Left renal pelvis (tissue), 4 donors: ENCODE measurements around the gene PIEZO2. TPM values are rescaled to one million over a fixed set of nuclear protein-coding genes. Genes with fewer than 3 reads are reported as not detected.

Experiments
- DNase-seq, 4 donors: peaks; one replicate each; pipeline ENCODE4 v3.0.0-alpha.2; 2013; ENCODE audit warnings: low read depth in 4 of 4, low spot score in 3 of 4
- polyA plus RNA-seq, 4 donors: library from polyadenylated mRNA; unstranded; fragments of 120-200 nt; gene quantifications; one replicate each; pipeline ENCODE4 v1.2.1, GENCODE V29; 2013; ENCODE audit not compliant: insufficient read length in 4 of 4

Gene PIEZO2
- polyA plus RNA-seq, 4 donors = 14.7 to 30.7 (median 19.1) TPM

DNA sequence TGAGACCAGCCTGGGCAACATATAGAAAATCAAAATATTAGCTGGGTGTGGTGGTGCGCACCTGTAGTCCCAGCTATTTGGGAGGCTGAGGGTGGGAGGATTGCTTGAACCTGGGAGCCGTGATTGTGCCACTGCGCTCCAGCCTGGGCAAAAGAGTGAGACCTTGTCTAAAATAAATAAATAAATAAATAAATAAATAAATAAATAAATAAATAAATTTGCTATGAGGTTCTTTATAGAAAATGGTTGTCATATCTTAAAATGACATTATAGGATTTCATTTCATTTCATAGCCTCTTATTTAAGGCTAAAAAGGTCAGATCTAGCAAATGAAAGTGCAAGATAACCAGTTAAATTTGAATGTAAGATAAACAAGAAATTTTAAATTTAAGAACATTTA lies 430.6 kb downstream of the PIEZO2 start:
- DNase-seq = no peak

DNA sequence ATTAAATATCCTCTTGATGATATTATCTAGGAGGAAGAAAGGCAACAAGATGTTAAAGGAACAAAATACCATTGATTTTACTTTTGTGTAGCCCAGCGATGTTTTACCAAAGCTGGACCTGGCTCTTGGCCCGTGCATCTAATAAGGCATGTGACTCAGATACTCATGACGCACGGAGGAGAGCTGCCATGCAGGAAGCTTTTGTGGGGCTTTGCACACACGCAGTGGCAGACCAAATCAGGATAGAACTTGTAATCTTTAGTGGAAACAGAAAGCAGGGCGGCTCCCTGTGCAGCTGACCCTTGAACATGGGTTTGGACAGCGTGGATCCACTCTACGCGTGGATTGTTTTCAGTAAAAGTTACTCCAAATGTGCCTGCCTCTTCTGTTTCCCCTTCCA lies 433.6 kb downstream of the PIEZO2 start:
- DNase-seq = no peak

DNA sequence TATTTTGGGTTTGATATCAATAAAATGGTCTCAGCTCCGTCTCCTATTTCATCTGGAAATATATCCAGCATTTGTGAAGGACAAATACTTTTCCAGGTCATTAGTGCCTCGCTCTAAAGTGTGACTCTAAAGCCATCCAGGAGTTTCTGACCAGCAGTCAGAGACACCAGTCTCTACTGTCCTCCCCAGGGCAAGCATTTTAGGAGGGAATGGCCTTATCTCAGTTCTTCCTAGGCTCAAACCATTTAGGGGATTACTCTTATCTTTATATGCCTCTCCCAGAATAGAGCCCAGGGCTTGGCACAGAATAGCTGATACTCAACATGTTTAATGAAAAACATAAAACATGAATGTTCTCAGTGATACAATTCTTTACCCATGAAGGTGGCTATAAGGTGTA lies 436.0 kb downstream of the PIEZO2 start:
- no peak for DNase-seq

DNA sequence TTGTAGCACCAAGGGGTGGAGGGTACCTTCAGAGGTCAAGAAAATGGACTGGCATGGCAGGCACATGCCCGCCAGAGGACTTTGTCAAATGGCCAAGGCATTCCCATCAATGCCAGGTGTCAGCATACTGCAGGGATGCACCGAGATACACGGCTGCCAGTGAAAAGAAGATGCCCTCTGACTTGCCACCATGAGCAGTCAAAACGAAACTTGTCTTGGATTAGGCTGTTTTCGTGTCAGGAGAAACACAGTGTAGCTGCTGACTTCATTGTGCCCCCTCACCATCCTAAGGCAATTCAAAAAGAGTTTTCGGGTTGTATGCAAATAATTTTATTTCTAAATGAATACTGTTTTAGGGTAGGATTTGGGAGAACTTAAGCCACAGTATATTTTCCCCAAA lies 442.1 kb downstream of the PIEZO2 start:
- no peak for DNase-seq

DNA sequence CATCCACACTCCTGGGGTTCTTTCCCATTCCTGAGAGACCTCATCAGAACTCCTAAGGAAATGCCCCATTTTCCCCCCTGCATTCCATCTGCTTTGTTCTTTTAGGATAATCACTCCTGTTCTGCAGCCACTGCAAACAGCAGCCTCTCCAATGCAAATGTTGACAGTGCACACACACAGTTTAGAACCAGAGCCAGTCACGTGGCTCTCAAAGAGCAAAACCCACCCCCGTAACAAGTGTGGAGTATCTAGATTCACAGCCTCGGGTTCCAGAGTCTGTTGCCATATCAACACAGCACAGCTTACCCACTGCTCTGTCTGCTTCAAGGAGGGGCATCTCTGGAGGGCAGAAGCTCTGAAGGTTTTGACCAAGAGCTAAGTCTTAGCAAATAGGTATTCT lies 443.6 kb downstream of the PIEZO2 start:
- no peak for DNase-seq

DNA sequence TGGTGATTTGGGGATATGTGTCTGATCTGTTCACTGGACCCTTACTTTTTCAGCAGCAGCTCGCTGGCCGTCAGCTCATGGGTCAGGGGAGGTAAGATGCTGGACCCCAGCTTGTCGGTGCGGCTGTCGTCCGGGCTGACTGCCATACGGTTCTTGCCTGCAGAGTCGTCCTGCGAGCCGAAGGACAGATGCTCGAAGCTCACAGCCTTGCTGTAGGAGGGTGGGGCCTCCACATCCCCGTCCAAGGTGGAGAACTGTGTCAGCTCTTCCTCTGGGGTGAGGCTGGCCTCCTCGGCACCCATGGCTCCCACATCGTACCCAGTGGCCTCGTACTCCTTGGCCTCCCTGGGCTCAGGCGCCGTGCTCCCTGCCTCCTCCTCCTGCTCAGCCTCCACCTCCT lies 444.1 kb downstream of the PIEZO2 start:
- DNase-seq = no peak

DNA sequence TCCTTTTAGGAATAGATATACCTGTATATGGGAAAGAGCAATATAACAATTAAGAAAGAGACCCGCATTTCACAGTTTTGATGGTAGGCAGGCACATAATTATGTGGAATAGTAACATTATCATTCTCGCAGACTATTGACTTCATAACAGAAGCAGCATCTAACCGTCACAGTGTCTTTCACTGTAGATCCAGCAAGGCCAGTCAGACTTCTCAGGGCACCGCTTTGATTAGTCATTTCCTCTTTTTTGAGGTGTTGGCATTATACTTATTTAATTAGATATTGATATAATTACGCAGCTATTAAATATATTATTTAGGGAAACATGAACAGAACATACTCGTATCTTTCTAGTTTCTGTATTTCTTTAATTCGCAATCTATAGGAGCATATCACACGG lies 447.2 kb downstream of the PIEZO2 start:
- DNase-seq = no peak

DNA sequence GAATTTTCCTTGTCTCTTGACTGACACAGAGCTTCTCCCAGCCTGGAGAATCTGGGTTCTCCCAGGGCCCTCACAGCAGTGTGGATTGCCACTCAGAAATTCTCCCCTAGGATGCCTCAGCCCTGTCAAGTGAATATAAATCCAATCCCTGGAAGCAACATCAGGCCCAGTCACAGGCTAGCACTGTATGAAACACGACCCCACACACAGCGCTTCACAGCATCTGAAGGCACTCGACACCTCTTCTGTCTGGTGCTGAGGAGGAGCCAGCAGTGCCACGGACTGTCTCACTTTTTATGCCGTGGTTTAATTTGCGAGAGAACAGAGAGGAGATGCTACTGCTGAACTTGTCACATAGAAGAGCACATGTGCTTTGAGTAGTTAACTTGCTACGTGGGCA lies 459.0 kb downstream of the PIEZO2 start:
- peak in 1 of 4 donors; percentile 11 for DNase-seq

DNA sequence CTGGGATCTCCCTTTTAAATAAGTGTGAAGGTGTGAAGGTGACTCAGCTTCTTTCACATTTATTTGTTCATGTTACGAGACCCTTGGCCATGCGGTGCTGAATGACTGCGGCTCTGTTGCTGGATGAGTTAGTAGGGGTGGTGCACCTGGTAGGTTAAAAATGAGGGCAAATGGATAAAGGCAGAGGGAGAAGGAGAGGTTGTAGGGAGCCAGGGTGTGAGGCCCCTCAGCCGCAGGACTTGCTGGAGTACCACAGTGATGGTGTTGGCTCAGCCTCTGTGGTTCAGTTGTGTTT lies 459.4 kb downstream of the PIEZO2 start:
- no peak for DNase-seq

DNA sequence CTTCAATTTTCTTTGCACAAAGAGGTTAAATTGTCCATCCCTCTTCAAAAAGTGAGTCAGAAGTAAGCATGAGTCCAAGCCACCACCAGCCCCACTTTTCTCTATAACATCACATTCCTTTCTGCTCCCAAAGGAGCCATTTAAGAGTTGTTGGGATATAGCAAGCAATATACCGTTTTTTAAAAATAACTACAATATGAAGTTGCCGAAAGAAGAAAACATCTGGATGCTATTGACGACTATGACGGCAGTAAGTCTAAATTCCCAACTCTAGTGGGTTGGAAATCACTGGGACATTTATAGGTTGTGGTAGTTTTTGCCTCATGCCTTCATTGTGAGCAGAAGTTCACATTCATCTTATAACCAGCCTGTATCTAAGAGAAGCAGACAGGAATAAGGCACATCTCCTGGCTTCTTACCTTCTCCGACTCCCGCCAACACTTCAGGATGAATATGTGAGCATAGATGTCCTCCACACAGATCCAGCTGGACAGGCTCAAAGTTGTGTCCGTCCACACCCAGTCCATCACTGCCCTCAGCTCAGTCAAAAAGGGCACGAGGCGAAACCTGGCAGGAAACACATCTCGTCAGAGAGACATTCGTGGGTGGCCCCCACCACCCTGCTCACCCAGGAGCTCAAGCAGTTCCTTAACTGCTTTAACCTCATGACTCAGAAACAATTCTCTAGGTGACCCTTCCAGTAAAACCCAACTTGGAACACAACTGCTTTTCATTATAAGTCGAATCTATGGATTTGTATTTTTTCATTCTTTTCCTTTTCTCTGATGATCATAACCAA lies 459.9 kb downstream of the PIEZO2 start:
- DNase-seq = no peak

DNA sequence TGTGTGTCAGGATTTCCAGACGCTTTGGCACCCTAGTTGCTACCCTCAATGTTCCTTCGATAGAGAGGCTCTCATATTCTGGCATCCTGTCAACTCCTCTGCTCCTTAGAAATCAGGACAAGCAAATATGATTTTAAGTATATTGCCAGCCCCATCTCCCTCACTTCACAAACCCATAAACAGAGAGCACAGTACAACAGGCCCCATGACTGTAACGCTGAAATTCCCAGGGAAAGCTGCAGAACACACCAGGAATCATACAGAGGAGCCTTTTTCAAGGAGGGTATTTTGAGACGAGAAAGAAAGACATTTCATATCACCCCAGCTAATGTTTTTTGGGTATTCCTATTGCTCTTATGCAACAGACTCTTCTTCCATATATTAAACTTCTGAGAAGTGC lies 460.6 kb downstream of the PIEZO2 start:
- DNase-seq = no peak

DNA sequence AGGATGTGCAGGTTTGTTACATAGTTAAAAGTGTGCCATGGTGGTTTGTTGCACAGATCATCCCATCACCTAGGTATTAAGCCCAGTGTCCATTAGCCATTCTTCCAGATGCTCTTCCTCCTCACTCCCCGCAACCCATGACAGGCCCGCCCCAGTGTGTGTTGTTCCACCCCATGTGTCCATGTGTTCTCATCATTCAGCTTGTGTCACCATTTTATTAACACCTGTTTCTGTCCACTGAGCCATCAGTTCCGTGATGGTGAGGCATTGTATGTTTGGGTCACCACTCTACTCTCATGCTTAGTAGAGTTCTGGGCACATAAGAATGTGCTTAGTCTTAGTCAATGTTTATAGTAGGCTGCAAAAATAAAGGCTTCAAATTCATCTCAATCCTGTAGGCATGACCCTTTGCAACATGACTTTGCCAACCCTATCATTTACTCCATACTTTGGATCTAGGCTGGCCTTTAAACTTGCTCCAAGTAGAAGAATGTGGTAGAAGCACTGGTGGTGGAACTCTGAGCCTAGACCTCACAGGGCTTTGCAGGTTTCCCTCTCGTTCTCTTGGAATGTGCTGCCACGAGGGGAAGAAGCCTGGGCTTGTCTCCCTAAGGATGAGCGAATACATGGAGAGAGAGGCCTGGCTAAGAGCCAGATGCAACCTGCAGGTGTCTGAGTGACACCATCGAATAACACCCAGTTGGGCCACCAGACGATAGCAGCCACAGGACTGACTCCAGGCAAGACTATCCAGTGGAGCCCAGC lies 462.0 kb downstream of the PIEZO2 start:
- no peak for DNase-seq

DNA sequence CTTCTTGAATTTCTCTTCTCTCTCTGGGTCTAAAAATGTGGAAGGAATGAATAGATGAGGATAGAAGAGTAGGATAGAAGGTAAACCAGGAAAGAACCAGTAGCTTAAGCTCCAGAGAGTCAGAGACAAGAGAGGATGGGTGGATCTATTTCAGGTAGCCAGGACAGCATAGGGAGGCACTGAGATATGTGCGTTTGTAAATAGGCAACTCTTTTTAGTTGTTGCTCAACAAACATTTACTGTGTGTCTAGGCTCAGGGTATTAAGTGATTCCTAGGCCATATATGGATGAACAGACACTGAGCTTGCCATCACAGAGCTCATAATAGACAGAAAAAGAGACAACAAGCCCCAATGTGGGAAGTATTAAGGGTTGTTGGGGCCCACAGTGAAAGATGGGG lies 463.1 kb downstream of the PIEZO2 start:
- no peak for DNase-seq

DNA sequence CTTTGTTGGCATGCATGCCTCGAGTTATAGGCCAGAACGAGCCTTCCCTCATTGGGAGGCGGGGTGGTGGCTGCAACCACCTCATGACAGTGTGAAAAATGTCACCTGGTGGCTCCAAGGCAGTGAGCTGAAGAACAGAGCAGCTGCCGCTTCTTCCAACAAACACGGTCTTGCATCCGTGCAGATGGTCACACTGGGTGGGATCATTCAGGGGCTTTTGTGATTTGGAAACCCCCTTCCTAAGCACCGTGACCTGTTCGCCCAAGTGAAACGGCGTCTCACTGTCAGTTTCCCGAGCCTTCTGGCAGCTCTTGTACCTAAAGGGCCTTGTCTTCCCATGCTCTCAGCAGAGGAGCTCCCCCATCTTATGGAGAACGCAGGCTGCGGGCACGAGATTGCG lies 463.9 kb downstream of the PIEZO2 start:
- no peak for DNase-seq

DNA sequence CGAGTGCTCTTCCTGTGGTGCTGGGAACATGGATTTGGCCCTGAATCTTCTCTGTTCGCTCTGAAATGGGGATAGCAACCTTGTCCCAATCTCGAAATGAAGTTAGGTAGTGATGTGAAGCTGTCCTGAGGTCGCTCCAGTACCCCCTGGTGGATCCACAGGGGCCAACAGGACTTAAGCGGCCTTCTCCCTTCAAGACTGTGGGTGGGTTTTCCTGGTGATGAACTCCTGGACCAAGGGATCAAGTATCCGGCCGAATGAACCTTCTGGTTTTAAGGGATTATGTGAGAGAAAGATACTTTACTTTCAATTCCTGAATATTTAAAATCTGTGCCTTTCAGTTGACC lies 467.0 kb downstream of the PIEZO2 start:
- no peak for DNase-seq

DNA sequence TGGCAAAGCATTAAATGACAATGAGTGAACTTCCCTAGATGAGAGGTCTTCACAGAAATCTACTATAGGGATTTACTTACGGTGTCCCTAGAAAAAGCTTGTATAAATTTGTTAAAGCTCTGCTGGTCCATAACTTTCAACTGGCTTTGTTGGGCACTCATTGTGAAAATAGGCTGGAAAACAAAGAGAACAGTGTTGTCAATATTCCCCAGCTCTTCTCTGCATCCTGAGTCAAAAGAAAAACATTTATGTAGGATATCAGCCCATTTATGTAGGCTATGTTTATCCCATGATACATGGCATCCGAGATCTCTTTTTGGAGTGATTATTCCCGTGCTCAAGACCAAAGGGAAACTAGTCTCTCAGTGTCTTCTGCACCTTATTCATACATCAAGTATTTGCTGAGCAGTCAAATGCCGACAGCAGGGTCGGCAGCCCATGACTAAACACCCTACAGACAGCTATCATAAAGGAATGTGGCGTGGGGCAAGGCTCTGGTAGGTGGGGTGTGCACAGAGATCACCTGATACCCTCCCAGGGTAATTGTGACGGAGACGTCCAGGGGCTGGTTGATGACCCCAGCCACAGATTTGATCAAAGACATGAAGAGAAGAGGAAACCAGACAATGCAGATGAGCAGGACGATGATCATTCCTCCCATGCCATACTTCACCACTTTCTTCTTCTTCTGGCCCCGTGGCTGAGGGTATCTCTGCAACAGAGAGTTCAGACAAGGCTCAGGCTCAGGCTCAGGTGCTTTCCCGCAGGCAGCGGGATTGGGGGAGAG lies 467.6 kb downstream of the PIEZO2 start:
- no peak for DNase-seq

DNA sequence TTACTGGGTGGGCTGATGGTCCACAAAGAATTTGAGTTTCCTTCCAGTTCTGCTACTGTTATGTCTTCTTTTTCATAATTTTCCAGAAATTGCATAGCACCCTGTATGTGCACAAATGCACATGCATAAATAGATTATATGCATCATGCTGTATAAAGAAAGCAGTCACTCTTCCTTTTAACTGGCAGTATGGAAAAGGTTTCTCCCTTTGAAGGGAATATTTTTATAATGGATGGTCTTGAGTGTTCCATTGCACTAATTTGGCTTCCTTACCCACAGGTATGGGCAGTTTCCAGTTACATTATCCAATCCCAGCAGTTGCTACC lies 469.1 kb downstream of the PIEZO2 start:
- DNase-seq = no peak

DNA sequence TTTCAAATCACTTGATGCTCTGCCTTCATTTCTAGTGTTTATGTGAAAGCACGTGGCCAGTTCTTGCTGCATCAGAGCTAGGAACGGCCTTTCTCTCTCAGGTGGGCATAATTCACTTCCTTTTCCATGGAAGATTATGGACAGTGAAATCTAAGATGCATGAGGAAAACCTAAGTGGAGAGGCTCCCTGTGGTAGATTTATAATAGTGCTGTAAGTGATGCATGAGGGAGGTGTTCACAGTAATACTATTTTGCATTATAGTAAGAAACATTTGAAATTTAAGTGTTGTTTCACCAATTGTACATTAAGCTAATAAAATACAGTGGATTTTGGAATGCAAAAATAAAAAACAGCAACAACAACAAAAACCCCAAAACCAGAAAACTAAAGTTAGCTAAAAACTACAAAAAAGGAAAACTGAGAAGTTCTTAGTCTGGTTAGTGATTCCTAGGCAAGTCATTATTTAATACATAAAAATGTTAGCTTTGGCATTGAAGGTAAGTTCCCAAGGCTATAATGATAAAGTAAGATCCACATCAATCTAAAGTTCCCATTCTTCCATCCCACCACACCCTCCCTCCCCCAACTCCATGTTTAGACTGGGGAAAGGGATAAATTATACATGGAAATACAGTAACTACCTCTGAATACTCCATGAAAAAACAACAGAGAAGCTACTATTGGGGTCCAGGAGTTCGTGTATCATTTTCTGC lies 469.7 kb downstream of the PIEZO2 start:
- no peak for DNase-seq

DNA sequence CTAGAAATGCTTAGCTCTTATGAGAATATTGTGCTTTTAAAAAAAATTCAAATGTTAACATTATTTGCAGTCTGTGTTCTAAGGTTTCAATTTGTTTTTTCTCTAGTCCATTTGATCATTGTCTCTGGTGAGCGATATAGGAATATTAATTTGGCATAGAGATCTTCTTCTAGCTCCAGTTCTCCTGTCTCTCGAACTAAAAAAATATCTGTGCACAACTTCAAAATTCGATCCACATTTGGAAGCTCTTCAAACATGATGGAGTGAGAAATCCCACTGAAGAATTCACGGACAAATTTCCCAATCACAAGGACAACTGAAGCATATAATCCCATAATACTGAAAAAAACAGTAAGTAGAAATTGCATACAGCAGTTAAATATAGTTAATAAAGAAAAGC lies 477.9 kb downstream of the PIEZO2 start:
- no peak for DNase-seq

DNA sequence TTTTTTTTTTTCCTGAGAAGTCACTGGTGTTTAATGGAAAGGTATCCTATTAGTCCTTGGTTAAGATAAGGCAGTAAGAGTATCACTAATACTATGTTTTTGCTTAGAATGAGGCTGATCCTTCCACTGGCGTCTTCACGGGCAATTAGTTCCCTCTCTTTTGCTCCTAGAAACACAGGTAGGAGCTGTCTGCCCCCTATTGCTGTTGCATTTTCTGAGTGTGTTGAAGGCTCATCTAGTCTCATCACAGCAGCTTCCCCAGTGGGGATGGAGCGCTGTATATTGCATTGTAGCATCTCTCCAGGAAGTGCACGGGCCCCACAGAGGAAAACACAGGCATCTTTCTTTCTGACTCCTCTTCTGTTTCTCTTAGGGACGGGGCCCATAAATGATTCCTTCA lies 478.5 kb downstream of the PIEZO2 start:
- DNase-seq = no peak

DNA sequence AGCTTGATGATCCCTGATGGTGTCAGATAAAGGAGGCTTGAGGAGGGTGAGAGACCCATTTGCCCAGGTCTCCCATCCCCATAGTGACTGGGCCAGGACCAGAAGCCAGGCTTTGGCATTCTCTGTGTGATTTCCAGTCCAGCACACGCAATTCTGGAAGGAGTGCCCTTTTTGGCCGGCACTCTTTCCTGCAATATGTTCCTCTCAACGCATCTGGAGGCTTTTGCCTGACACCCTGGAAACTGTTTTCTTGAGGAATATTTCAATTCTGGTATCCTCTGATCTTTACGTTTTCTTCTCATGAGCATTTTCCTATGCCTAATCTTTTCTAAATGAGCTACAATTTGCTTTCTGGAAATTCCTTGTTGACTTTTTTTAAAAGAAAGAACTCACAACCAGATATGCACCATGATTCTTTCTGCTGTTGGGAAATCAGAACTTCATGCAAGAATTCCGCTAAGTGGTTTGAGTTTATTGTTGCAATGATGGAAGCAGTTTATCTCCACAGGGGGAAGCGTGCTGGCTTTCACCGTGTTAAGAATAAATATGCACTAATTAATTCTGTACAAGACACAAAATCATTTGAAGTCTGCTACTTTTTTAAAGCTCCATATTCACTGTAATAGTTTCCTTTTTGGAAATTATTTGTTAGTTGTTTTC lies 479.8 kb downstream of the PIEZO2 start:
- no peak for DNase-seq
